Kidney epithelial cell (primary cell): Measurements from ENCODE around the gene IFI44L. TPM values are rescaled to one million over a fixed set of nuclear protein-coding genes. Genes with fewer than 3 reads are reported as not detected.

Experiments used
- DNase-seq: peaks from one replicate; pipeline ENCODE4 v3.0.0-alpha.2; 2010; ENCODE audit warnings: low read depth
- H3K27me3 ChIP-seq: 2 replicates; pipeline ENCODE4 v1.6.0; 2011; ENCODE audit warnings: low read length; ENCODE audit not compliant: control insufficient read depth, insufficient read depth
- H3K36me3 ChIP-seq: 2 replicates; pipeline ENCODE4 v1.5.1; 2011; ENCODE audit warnings: low read length; ENCODE audit not compliant: control insufficient read depth, insufficient read depth
- H3K4me3 ChIP-seq: 2 replicates; pipeline ENCODE4 v1.5.1; 2011; ENCODE audit warnings: low read depth, mild to moderate bottlenecking, control low read depth, low read length
- total RNA-seq: library from RNA; depleted of rRNA; stranded (reverse); fragments of >200 nt; gene quantifications from 2 replicates; pipeline ENCODE4 v1.2.3, GENCODE V29; 2015
- TF ChIP-seq, protein P1 (sequence below): IDR thresholded peaks from 2 replicates; pipeline ENCODE4 v1.5.1; 2011; ENCODE audit warnings: mild to moderate bottlenecking, moderate library complexity, low read length, control low read depth, inconsistent platforms; ENCODE audit not compliant: insufficient read depth, poor library complexity, severe bottlenecking

IFI44L gene
- total RNA-seq, 1 donor from 2014 or later = 15.2 TPM

DNA sequence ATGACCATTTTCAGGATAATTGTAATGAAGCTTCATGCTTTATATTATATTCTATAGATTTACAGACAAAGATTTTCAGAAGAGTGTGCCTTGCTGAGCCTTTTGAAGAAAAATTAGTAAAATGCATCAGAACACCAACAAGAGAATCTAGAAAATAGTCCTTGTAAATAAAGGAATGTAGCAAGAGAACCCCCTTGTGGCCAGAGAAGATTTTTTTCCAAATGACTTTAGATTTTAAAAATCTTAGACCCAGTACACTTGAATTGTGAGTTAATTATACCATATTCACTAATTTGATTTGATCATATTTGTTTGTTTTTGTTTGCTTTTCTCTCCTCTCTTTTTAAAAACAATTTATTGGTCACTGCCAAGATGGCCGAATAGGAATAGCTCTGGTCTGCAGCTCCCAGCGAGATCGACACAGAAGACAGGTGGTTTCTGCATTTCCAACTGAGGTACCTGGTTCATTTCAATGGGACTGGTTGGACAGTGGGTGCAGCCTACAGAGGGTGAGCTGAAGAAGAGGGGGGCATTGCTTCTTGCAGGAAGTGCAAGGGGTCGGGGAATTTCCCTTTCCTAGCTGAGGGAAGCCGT, 12.8 kb upstream of the IFI44L start:
- no peaks in the 10 kb centered on the region for H3K36me3 ChIP-seq
- H3K27me3 ChIP-seq = no peaks in the 10 kb centered on the region
- no peak overlapping the region for H3K4me3 ChIP-seq
- no peak for DNase-seq
- TF ChIP-seq, protein P1, sequence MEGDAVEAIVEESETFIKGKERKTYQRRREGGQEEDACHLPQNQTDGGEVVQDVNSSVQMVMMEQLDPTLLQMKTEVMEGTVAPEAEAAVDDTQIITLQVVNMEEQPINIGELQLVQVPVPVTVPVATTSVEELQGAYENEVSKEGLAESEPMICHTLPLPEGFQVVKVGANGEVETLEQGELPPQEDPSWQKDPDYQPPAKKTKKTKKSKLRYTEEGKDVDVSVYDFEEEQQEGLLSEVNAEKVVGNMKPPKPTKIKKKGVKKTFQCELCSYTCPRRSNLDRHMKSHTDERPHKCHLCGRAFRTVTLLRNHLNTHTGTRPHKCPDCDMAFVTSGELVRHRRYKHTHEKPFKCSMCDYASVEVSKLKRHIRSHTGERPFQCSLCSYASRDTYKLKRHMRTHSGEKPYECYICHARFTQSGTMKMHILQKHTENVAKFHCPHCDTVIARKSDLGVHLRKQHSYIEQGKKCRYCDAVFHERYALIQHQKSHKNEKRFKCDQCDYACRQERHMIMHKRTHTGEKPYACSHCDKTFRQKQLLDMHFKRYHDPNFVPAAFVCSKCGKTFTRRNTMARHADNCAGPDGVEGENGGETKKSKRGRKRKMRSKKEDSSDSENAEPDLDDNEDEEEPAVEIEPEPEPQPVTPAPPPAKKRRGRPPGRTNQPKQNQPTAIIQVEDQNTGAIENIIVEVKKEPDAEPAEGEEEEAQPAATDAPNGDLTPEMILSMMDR = peak; percentile 40

DNA sequence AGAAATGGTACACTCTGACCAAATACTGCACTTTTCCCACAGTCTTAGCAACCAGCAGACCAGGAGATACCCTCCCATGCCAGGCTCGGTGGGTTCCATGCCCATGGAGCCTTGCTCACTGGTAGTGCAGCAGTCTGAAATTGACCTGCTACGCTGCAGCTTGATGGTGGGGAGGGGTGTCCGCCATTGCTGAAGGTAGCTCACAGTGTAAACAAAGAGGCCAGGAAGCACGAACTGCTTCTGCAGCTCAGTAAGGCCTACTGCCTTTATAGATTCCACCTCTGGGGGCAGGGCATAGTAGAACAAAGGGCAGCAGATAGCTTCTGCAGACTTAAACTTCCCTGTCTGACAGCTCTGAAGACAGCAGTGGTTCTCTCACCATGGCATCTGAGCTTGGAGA, 12.3 kb upstream of the IFI44L start:
- no peaks in the 10 kb centered on the region for H3K36me3 ChIP-seq
- TF ChIP-seq, protein P1 = no peak
- no peak overlapping the region for H3K4me3 ChIP-seq
- DNase-seq = no peak
- no peaks in the 10 kb centered on the region for H3K27me3 ChIP-seq

DNA sequence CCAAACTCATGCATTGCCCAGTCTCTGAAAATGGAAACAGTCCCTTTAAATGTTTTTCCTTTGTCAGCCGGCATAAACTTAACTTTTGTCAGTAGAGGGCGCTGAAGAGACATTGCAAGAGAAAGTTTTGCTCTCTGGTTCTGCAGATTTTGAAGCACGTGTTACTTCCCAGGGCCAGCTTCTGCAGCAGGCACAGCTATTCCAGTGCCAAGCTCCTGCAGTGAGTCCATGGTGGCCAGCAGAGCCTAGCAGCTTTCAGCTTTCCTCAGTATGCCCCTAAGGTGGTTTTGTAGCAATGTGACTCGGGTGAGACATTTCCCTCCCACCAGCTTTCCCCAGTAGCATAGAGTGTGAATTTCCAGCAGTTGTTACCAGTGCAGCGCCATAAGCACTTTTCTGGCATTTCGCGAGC, 2.6 kb upstream of the IFI44L start:
- H3K36me3 ChIP-seq = no peaks in the 10 kb centered on the region
- DNase-seq = peak; percentile 63
- H3K27me3 ChIP-seq = no peaks in the 10 kb centered on the region
- no peak overlapping the region for H3K4me3 ChIP-seq
- TF ChIP-seq, protein P1 = peak; percentile 85

DNA sequence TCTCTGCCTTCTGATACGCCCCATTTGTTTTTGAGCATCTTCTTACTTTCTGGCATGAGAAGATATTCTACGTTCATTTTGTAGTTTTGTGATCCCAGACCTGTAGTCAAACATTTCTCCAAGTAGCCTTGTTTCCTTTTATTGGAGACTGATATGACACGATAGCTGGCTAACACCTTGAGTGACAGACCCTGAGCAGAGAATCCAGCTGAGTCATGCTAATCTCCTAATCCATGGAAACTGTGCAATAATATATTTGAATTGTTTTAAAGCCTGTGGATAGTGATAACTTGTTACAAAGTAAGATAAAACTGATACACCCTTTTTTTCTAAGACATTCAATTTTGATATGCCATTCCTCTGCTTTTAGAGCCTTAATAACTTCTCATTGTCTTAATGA, 1.2 kb upstream of the IFI44L start:
- no peak for DNase-seq
- no peaks in the 10 kb centered on the region for H3K36me3 ChIP-seq
- no peaks in the 10 kb centered on the region for H3K27me3 ChIP-seq
- no peak overlapping the region for H3K4me3 ChIP-seq
- TF ChIP-seq, protein P1 = no peak

DNA sequence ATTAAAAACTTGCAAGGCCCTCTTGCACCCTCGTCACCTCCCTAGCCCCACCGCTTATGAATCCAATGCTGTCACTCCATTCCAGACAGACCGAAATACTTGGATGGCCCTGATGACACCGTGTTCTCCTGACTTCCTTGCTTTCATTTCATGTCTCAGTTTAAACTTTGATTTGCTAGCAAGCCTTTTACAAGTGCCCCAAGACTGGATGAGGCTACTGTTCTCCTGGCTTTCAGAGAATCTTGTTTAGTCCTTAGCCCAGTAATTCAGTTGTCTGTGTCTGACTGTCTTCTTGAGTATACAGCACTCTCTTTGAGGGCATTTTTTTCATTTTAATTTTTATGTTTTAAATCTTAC, 824 bp upstream of the IFI44L start:
- Histone ChIP-seq H3K36me3 (no peaks in the 10 kb centered on the region), H3K4me3 (no peak overlapping the region)
- DNase-seq = no peak

More for the DNA sequence above, 824 bp upstream of the IFI44L start:
- TF ChIP-seq, protein P1 = no peak
- H3K27me3 ChIP-seq = no peaks in the 10 kb centered on the region
